Right lobe of liver (tissue), 4 donors: ENCODE data around the gene P3R3URF.

Experiments used
- POLR2A ChIP-seq: fragments of 450-650 bp; IDR thresholded peaks from one replicate; pipeline ENCODE4 v1.6.1; 2017; ENCODE audit warnings: antibody characterized with exemption, mild to moderate bottlenecking
- TF ChIP-seq, protein P1 (sequence below), 4 donors: fragments of 200-600 bp in 3 of 4; fragments of 450-650 bp in 1 of 4; IDR thresholded peaks; one replicate each; pipeline versions ENCODE4 v1.5.1 to v1.8.0; 2016 to 2022; ENCODE audit warnings: antibody characterized with exemption in 4 of 4, mild to moderate bottlenecking in 2 of 4
- donor health status: DM: no; HTN: no; CAD: no.
- donor health status: DM: no; HTN: no; CAD: no.
- donor health status: DM: no; HTN: yes; CAD: no.

DNA sequence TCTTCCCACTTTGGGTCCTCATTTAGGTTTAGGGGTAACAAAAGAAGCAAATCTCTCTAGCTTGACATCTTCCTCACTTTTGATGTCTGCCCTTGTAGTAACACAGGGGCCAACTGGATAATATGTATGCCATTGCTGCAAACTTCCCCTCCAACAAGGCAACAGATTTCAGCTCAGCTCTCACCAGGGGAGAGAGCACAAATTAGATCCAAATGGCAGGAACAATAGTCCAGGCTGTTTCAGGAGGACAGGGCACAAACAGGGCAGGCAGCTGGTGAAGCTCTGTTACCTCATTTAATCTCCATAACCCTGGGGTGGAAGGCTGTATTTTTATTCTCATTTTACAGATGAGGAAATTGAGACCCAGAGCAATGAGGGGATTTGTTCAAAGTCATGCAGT, 39.6 kb downstream of the P3R3URF start:
- TF ChIP-seq POLR2A: no peak
- TF ChIP-seq, protein P1, sequence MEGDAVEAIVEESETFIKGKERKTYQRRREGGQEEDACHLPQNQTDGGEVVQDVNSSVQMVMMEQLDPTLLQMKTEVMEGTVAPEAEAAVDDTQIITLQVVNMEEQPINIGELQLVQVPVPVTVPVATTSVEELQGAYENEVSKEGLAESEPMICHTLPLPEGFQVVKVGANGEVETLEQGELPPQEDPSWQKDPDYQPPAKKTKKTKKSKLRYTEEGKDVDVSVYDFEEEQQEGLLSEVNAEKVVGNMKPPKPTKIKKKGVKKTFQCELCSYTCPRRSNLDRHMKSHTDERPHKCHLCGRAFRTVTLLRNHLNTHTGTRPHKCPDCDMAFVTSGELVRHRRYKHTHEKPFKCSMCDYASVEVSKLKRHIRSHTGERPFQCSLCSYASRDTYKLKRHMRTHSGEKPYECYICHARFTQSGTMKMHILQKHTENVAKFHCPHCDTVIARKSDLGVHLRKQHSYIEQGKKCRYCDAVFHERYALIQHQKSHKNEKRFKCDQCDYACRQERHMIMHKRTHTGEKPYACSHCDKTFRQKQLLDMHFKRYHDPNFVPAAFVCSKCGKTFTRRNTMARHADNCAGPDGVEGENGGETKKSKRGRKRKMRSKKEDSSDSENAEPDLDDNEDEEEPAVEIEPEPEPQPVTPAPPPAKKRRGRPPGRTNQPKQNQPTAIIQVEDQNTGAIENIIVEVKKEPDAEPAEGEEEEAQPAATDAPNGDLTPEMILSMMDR (IDR thresholded peaks at IDR 0.05): no peak
